RWPE1 (cell line): ENCODE data around the gene LPIN3.

Experiments used
- CTCF ChIA-PET: fragments of 350-600 bp; sonication (Branson Sonifier 250); formaldehyde crosslinking; extraction: SDS; loops from one replicate; lab custom pipeline; 2021; lab: Yijun Ruan, JAX
- POLR2A ChIA-PET: fragments of 400-600 bp; formaldehyde crosslinking; extraction: SDS; loops from one replicate; lab custom pipeline; 2020; ENCODE audit warnings: antibody characterized with exemption; ENCODE audit not compliant: low non-redundant PET; lab: Yijun Ruan, JAX
- DNase-seq: peaks from one replicate; pipeline ENCODE4 v3.0.0; 2012; ENCODE audit warnings: low spot score
- H3K27ac ChIP-seq: fragments of 450-650 bp; 2 replicates; pipeline ENCODE4 v1.5.1; 2017
- CTCF ChIP-seq: fragments of 450-650 bp; conservative IDR thresholded peaks from 2 replicates; pipeline ENCODE4 v1.5.1; 2017; ENCODE audit warnings: low read depth, mild to moderate bottlenecking

The LPIN3 gene

GRCh38 chr20:41408156-41408794 lies 67.7 kb downstream of the LPIN3 start:
- DNase-seq, result no peak
- POLR2A ChIA-PET, result no interaction called here

GRCh38 chr20:41408986-41409385 lies 68.4 kb downstream of the LPIN3 start:
- POLR2A ChIA-PET, result no interaction called here

More at GRCh38 chr20:41408156-41408794, 67.7 kb downstream of the LPIN3 start:
- CTCF ChIA-PET, result interaction anchor here (0.6 kb wide), 1 partner anchor 1633 kb away, joined by 3 read pairs; no protein-coding TSS in a partner anchor
- no peak for TF ChIP-seq CTCF
- H3K27ac ChIP-seq, result no peak overlapping the region

More at GRCh38 chr20:41408986-41409385, 68.4 kb downstream of the LPIN3 start:
- H3K27ac ChIP-seq, result no peak overlapping the region
- DNase-seq, result no peak
- CTCF ChIA-PET, result interaction anchor here (1.2 to 1.3 kb wide), 2 partner anchors 11 to 68 kb away, joined by 4 to 5 read pairs; partner anchors contain the start of gene LPIN3
- no peak for TF ChIP-seq CTCF
